HG03175 (cell line): ENCODE data around the gene OR51B6.
"Not testable (repeated sequence)": the region's sequence is repeated elsewhere in the genome, so short reads cannot be mapped to it uniquely, and the experiment has no call there.

Source experiments
- ATAC-seq: cut with Tn5 transposase; IDR thresholded peaks from one replicate; pipeline ENCODE4 v1.9.1; 2021; ENCODE audit warnings: mild to moderate bottlenecking, moderate library complexity; ENCODE audit not compliant: unreplicated experiment

Gene OR51B6, protein sequence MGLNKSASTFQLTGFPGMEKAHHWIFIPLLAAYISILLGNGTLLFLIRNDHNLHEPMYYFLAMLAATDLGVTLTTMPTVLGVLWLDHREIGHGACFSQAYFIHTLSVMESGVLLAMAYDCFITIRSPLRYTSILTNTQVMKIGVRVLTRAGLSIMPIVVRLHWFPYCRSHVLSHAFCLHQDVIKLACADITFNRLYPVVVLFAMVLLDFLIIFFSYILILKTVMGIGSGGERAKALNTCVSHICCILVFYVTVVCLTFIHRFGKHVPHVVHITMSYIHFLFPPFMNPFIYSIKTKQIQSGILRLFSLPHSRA

GRCh38 chr11:5351208-5351607, at the start of gene OR51B6:
Gene OR51B6 (plus strand): TSS chr11:5351508. CDS start chr11:5351508, 0 bp downstream.
- no peak for ATAC-seq

DNA sequence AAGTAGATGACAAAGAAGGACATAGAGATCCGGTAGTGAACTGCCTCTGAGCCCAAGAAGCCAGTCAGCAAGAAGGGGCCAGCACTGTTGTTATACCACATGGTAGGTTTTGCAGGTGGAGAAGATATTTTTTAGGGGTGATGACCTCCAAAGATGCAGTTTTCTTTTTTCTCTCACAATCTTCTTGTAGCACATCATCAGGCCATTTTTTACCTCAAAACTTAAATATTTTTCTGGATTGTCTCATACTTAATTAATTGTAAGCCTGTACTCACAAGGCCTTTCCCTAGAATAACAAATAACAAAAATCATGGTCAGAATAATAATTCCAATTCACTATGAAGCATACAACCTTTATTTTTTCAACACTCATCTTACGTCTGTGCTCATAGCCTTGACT, 49.5 kb upstream of the OR51B6 start, which contains the start of gene OR51B4:
TSS of gene OR51B4 (minus strand) at position 101 of the 400 bp plus-strand sequence. CDS start at position 101, 0 bp downstream.
- ATAC-seq, result no peak

- ATAC-seq, result no peak
Observed at GRCh38 chr11:5303626-5304025, 47.7 kb upstream of the OR51B6 start.

- no peak for ATAC-seq
Observed at GRCh38 chr11:5304046-5304445, 47.3 kb upstream of the OR51B6 start.

DNA sequence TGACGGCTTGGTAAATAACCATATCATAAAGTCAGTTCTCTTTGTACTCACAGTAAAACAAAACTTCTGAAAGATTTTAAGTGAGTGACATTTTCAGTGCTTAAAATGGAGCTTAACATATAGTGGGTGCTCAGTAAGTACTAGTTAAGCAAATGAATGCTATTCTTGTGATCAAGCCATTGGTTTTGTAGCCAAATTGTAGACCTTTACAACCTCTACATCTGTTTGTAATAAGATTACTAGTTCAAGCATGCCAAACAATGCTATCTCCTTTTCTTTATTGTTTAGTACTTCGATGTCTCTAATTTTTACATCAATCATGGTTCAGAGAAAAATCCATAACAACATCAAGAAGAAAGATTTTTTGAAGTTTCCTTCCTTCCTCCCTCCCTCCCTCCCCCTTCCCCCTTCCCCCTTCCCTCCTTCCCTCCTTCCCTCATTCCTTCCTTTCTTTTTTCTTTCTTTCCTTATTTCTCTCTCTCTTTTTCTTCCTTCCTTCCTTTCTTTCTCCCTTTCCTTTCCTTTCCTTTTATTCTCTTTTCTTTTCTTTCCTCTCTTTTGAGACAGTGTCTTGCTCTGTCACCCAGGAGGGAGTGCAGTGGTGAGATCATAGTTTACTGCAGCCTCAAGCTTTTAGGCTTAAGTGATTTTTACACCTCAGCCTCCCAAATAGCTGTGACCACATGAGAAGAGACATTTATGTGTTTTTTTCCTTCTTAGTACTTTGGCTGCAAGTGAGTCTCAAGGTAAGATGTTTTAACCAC, 43.9 kb upstream of the OR51B6 start:
- no peak for ATAC-seq

DNA sequence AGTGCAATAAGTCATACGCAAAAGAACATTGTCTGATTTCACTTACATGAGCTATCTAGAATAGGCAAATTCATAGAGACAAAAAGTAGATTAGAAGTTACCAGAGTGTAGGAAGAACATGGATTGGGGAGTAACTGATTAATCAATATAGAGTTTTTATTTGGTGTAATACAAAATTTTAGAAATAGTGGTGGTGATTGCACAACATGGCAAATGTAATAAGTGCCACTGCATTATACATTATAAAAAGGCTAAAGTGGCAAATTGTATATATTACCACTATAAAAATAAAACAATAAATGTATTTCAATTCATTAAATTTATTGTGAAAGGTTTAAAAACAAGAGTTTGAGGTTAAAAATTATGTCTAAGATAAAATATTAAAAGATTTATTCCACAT, 40.9 kb upstream of the OR51B6 start:
- no peak for ATAC-seq

GRCh38 chr11:5313326-5314023, 37.8 kb upstream of the OR51B6 start:
- ATAC-seq, result not testable (repeated sequence)

- ATAC-seq, result no peak
Observed at GRCh38 chr11:5317292-5317691, 34.0 kb upstream of the OR51B6 start.

DNA sequence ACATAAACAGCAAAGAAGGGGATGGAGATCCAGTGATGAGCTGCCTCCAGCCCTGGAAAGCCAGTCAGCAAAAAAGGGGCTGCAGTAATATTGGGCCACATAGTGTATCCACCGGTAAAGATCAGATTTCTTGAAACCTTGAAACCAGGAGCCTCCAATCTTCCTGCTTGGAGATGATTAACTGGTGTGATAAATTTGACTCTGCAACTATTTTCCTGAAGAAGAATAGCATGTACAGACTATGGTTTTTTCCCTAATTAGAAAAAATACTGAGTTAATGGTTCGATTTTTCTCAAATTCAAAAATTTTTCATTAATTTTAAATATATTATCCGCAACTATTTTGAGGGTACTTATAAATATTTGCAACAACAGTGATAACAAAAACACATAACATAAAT, 27.1 kb upstream of the OR51B6 start, which contains the start of gene OR51B2:
TSS of gene OR51B2 (minus strand) at position 101 of the 400 bp plus-strand sequence. CDS start at position 101, 0 bp downstream.
- no peak for ATAC-seq

DNA sequence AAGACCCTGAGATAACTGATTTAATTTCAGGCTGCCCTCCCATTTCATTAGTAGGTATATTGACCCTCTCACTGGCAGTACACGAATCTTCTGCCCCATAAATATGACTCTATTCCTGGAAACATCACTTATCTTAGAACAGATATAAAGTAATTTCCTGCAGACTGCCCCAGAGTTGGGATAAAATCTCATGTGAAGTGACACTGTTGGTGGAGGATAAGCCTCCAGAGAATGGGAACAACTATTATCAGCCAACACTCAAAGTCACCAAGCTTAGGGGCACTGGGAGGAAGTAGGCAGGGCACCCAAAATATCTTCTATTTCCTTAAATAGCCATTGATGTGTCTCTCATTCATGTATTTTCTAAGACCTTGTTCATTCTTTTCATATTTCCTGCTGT, 16.1 kb upstream of the OR51B6 start:
- no peak for ATAC-seq

- no peak for ATAC-seq
Observed at GRCh38 chr11:5336331-5336730, 15.0 kb upstream of the OR51B6 start.

- not testable (repeated sequence) for ATAC-seq
Observed at GRCh38 chr11:5337253-5337652, 14.1 kb upstream of the OR51B6 start.

DNA sequence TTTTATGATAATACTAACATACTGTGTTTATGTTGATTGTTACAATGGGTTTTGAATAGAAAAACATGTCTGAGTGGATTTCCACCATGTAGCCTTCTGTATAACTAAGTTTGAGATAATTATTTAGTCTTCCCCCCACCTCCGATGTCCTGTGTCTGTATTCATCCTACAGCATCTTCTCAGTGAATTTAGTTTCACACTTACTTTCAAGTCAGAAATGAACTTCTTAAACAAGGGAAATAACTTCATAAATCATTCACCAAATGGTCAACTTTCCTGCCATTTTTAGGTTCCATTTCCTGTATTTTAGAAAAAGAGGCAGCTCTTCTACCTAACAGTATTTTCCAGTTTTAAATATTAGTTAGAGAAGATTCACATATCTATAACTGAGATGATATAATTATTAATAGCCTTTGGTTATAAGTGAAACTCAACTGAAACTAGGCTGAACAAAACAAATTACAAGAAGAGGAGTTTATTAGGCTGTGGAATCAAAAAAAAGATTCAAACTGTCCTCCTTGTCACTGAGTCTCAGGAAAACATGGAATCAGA, 11.5 kb upstream of the OR51B6 start:
- peak; percentile 78 for ATAC-seq

DNA sequence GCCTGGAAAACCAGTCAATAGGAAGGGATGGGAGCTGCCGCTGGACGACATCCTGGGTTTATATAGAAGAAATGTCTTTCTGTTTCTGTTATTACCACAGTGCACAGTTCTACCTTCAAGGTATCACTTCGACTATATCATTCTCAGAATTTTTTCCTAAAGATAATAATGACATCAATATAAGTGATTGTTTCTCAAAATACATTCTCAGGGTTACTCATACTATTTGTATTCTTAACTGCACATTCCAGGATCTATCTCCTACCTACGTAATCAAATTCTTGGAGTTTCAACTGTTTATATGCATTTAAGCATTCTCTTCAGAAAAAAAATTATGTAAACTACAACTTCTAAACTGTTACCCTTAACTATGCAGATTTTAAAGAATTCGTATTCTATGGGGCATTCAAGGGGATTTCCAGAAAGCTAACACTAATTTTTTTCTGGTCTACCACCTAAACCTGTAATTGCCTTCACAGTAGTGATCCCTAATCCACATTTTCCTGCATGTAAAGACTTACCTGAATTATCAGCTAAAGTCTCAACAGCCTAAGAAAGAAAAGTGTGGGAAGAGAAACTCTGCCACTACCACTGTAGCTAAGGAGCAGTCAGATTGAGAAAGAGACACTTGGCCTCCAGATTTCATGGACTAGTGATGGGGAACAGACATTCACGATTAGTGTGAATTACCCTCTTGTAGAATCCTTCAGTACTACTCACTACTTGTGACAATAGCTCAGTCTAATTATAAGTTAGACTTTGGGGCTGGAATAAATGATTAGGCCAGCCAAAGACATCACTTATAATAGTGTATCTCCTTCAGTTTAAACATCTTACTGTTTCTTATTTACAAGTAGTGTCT, 7.6 kb upstream of the OR51B6 start, which contains the start of gene OR51B5:
TSS of gene OR51B5 (minus strand) at position 51 of the 862 bp plus-strand sequence. CDS start at position 51, 0 bp downstream.
- ATAC-seq, result no peak

- ATAC-seq, result no peak
Observed at GRCh38 chr11:5345831-5346230, 5.5 kb upstream of the OR51B6 start.

GRCh38 chr11:5348551-5349194, 2.6 kb upstream of the OR51B6 start:
- ATAC-seq, result no peak

DNA sequence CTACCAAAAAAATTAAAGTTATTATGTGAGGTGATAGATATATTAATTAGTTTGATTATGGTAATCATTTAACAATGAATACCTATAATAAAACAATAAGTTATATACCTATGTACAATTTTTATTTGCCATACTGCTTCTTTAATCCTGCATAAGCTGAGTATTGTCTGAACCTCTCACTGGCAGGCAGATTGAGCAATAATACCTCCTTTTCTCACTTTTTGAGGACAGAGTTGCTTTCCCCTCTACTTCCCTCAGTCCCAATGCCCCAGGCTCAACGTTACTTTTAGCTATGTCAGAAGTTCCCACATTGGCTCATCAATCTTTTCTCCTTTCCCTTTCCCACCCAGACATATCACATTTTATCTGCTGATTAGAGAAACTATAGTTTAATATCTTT, 1.8 kb upstream of the OR51B6 start:
- no peak for ATAC-seq

DNA sequence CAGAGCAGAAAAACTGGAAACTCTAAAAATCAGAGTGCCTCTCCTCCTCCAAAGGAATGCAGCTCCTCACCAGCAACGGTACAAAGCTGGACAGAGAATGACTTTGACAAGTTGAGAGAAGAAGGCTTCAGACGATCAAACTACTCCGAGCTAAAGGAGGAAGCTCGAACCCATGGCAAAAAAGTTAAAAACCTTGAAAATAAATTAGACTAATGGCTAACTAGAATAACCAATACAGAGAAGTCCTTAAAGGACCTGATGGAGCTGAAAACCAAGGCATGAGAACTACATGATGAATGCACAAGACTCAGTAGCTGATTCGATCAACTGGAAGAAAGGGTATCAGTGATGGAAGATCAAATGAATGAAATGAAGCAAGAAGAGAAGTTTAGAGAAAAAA, 4.7 kb downstream of the OR51B6 start:
- not testable (repeated sequence) for ATAC-seq

DNA sequence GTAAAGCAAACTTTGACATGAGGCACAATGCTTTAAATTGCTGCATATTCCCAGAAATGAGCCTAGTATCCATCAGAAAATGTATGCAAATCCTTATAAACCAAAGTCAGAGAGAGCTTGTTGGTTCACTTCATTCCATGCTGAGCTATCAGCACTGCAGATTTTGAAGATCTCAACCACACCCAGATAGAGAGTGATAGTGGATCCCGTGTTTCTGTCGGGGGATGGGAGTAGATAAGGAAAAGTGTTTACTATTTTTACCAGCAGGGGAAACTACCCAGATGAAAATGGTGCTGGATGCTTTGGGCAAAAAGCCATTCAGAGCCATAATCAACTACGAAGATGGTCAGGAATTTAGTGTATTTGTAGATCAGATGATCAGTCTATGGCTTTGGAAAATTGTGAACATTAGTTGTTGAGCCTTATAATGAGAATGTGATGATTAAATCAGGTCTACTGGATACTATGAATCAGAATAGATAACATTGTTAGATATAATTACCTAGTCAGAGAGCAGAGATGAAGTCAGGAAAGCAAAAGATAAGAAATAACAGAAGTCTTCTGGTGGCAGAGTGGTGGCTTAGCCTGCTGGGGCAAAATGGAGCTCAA, 10.8 kb downstream of the OR51B6 start:
- no peak for ATAC-seq
